Neuronal stem cell (in vitro differentiated cells): ENCODE measurements around the gene PRR11.

Source experiments
- DNase-seq: peaks from one replicate; pipeline ENCODE4 v3.0.0-alpha.2; 2013; ENCODE audit warnings: low spot score
- H2AFZ ChIP-seq: one replicate; pipeline ENCODE4 v1.6.1; 2013; ENCODE audit warnings: mild to moderate bottlenecking, low read length, inconsistent platforms
- H2AK5ac ChIP-seq: 2 replicates; pipeline ENCODE4 v1.6.1; 2013; ENCODE audit warnings: low read depth, mild to moderate bottlenecking, inconsistent platforms, low read length, moderate library complexity, mixed read lengths
- H2BK120ac ChIP-seq: 2 replicates; pipeline ENCODE4 v1.6.1; 2013; ENCODE audit warnings: low read depth, mild to moderate bottlenecking, inconsistent platforms, low read length, moderate library complexity, mixed read lengths
- H2BK12ac ChIP-seq: one replicate; pipeline ENCODE4 v1.6.1; 2013; ENCODE audit warnings: low read length, inconsistent platforms
- H2BK15ac ChIP-seq: 2 replicates; pipeline ENCODE4 v1.6.1; 2013; ENCODE audit warnings: mild to moderate bottlenecking, low read length, inconsistent platforms, mixed read lengths
- H2BK5ac ChIP-seq: one replicate; pipeline ENCODE4 v1.6.1; 2013; ENCODE audit warnings: inconsistent platforms, mild to moderate bottlenecking, low read length, moderate library complexity
- H3K14ac ChIP-seq: one replicate; pipeline ENCODE4 v1.6.1; 2013; ENCODE audit warnings: low read length, inconsistent platforms
- H3K18ac ChIP-seq: 2 replicates; pipeline ENCODE4 v1.6.1; 2013; ENCODE audit warnings: low read length, inconsistent platforms
- H3K23ac ChIP-seq: 2 replicates; pipeline ENCODE4 v1.6.1; 2013; ENCODE audit warnings: low read depth, mild to moderate bottlenecking, mixed read lengths, low read length, inconsistent platforms; ENCODE audit not compliant: poor library complexity
- H3K27ac ChIP-seq: replicated peaks from 3 replicates; pipeline ENCODE4 v1.5.1; 2013; ENCODE audit warnings: low read length, inconsistent platforms
- H3K27me3 ChIP-seq, 3 experiments: 2 replicates each; pipeline ENCODE4 v1.6.1; 2013; ENCODE audit warnings: low read length in 3 of 3, mild to moderate bottlenecking in 2 of 3, inconsistent platforms in 1 of 3, low read depth in 1 of 3, mixed read lengths in 1 of 3, moderate library complexity in 1 of 3; ENCODE audit not compliant: control insufficient read depth in 3 of 3, insufficient read depth in 3 of 3
- H3K36me3 ChIP-seq, 2 donors: replicated peaks in 1 of 2; 2 replicates each; pipeline ENCODE4 v1.6.1; 2013; ENCODE audit warnings: low read length in 2 of 2; ENCODE audit not compliant: control insufficient read depth in 2 of 2, insufficient read depth in 2 of 2
- H3K4ac ChIP-seq: 2 replicates; pipeline ENCODE4 v1.6.1; 2013; ENCODE audit warnings: inconsistent platforms, mild to moderate bottlenecking, low read length, moderate library complexity
- H3K4me1 ChIP-seq, 2 donors: 1 replicate in 1 of 2; 2 replicates in 1 of 2; pipeline ENCODE4 v1.6.1; 2013; ENCODE audit warnings: low read length in 2 of 2, low read depth in 1 of 2; ENCODE audit not compliant: control insufficient read depth in 2 of 2, insufficient read depth in 1 of 2
- H3K4me2 ChIP-seq: one replicate; pipeline ENCODE4 v1.6.1; 2013; ENCODE audit warnings: mild to moderate bottlenecking, low read length, inconsistent platforms; ENCODE audit not compliant: insufficient read depth, poor library complexity, severe bottlenecking
- H3K4me3 ChIP-seq, 2 donors: 2 replicates each; pipeline ENCODE4 v1.5.1; 2013; ENCODE audit warnings: low read length in 2 of 2, mild to moderate bottlenecking in 2 of 2, inconsistent platforms in 1 of 2, moderate library complexity in 1 of 2
- H3K79me1 ChIP-seq: one replicate; pipeline ENCODE4 v1.6.1; 2013; ENCODE audit warnings: low read depth, mild to moderate bottlenecking, inconsistent platforms, low read length, moderate library complexity
- H3K9ac ChIP-seq: one replicate; pipeline ENCODE4 v1.6.1; 2013; ENCODE audit warnings: mild to moderate bottlenecking, low read depth, low read length, inconsistent platforms; ENCODE audit not compliant: poor library complexity
- H3K9me3 ChIP-seq, 2 donors: replicated peaks in 1 of 2; 2 replicates each; pipeline versions ENCODE3 to v1.6.1; 2013; ENCODE audit warnings: low read length in 2 of 2, mild to moderate bottlenecking in 2 of 2, inconsistent platforms in 1 of 2, low read depth in 1 of 2, mixed read lengths in 1 of 2, moderate library complexity in 1 of 2; ENCODE audit not compliant: control insufficient read depth in 2 of 2, insufficient read depth in 1 of 2
- H4K8ac ChIP-seq: one replicate; pipeline ENCODE4 v1.6.1; 2013; ENCODE audit warnings: low read depth, mild to moderate bottlenecking, inconsistent platforms, low read length, moderate library complexity
- H4K91ac ChIP-seq: one replicate; pipeline ENCODE4 v1.6.1; 2013; ENCODE audit warnings: low read length, low read depth, mild to moderate bottlenecking, inconsistent platforms; ENCODE audit not compliant: poor library complexity
- WGBS, 2 donors: extraction: QIAGEN DNeasy Blood & Tissue Kit; methylation state at CpG; one replicate each; pipeline ENCODE4 v1.1.7; 2013; ENCODE audit warnings: missing lambda C conversion rate in 2 of 2, mixed read lengths in 1 of 2; ENCODE audit not compliant: insufficient read length in 2 of 2, insufficient replicate concordance in 1 of 2; ENCODE audit errors: extremely low coverage in 2 of 2; 5-methylcytosine and 5-hydroxymethylcytosine counted together

Gene PRR11

GRCh38 chr17:59107306-59107670, 48.3 kb upstream of the PRR11 start:
- no peaks in the 10 kb centered on the region for H3K79me1 ChIP-seq
- peaks cover 2 to 3% of the 10 kb centered on the region in 2 donors for H3K4me1 ChIP-seq
- peak overlapping the region; percentile 4 for H2BK5ac ChIP-seq
- H3K36me3 ChIP-seq: peaks cover 2 to 54% of the 10 kb centered on the region in 2 donors
- H3K4me3 ChIP-seq: peak overlapping the region; percentile 76 to 89
- H2BK120ac ChIP-seq: no peak overlapping the region
- H3K18ac ChIP-seq: peak overlapping the region; percentile 90
- no peak overlapping the region for H4K91ac ChIP-seq
- H3K4me2 ChIP-seq: peak overlapping the region; percentile 78
- DNase-seq: no peak
- H3K9ac ChIP-seq: peak overlapping the region; percentile 82
- peak overlapping the region; percentile 82 for H2AFZ ChIP-seq
- H3K27ac ChIP-seq: peak overlapping the region; percentile 88
- H3K27me3 ChIP-seq: no peaks in the 10 kb centered on the region
- H2BK15ac ChIP-seq: no peak overlapping the region
- H3K9me3 ChIP-seq: no peaks in the 10 kb centered on the region
- no peak overlapping the region for H4K8ac ChIP-seq
- WGBS, 2 donors: no CpG with 5 or more reads among the region's 10 CpGs
- no peak overlapping the region for H3K14ac ChIP-seq
- H2BK12ac ChIP-seq: no peak overlapping the region
- no peak overlapping the region for H3K4ac ChIP-seq
- peak overlapping the region; percentile 6 for H3K23ac ChIP-seq
- H2AK5ac ChIP-seq: no peak overlapping the region

DNA sequence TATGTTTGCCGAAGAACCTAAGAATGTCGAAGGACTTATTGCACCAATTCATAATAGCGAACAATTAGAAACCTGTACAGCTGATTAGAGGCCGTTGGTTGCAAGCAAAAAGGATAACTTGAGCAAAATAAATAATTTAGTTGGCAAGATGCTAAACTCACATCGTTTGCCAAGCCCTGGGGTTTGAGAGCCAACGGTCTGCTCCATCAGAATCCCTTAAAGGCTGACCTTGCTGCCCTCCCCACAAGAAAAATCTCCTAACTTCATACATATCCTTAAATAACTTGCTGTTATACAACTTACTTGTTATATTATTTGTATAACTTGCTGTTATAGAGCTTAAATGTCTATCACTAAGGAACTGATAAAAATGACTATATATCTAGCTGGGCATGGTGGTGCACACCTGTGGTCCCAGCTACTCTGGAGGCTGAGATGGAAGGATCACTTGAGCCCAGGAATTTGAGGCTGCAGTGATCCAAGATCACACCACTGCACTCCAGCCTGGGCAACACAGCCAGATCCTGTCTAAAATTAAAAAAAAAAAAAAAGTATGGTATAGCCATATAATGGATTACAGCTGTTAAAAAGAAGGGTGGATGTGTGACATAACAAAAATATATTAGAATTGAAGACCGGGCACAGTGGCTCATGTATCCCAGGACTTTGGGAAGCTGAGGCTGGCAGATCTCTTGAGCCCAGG, 47.0 kb upstream of the PRR11 start:
- no CpG with 5 or more reads among the region's 7 CpGs for WGBS, 2 donors

DNA sequence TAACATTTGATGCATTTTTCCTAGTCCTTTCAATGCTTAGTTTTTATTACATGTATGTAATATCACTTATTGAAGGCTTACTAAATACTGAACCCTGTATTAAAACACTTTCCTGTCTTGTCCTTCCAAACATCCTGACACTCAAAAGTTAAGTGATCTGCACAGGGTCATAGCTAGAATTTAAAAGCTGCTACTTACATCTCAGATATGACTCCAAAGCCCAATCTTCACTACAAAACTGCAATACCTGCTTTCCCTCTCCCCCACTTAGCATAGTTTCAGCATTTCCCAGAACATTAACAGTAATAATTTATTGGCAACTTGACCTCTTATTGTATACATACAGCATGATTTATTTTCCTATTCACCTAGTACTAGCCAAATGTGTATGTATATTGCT, 44.6 kb upstream of the PRR11 start:
- no peak overlapping the region for H4K8ac ChIP-seq
- H3K27ac ChIP-seq: no peak overlapping the region
- H3K36me3 ChIP-seq: peaks cover 4 to 75% of the 10 kb centered on the region in 2 donors
- no peak overlapping the region for H2BK15ac ChIP-seq
- H2AK5ac ChIP-seq: no peak overlapping the region
- H3K27me3 ChIP-seq: no peaks in the 10 kb centered on the region
- no peak overlapping the region for H2AFZ ChIP-seq
- no peak overlapping the region for H2BK5ac ChIP-seq
- DNase-seq: no peak
- no peak overlapping the region for H3K14ac ChIP-seq
- no peak overlapping the region for H3K4me2 ChIP-seq
- no peak overlapping the region for H3K18ac ChIP-seq
- H3K79me1 ChIP-seq: no peaks in the 10 kb centered on the region
- H3K4ac ChIP-seq: no peak overlapping the region
- H2BK12ac ChIP-seq: no peak overlapping the region
- H4K91ac ChIP-seq: no peak overlapping the region
- H3K9me3 ChIP-seq: no peaks in the 10 kb centered on the region
- H3K9ac ChIP-seq: no peak overlapping the region
- no peak overlapping the region for H3K4me3 ChIP-seq
- peaks cover 2 to 3% of the 10 kb centered on the region in 2 donors for H3K4me1 ChIP-seq
- H2BK120ac ChIP-seq: no peak overlapping the region
- H3K23ac ChIP-seq: no peak overlapping the region

More for the DNA sequence above, 47.0 kb upstream of the PRR11 start:
- Histone ChIP-seq H4K8ac (no peak overlapping the region), H3K9me3 (no peaks in the 10 kb centered on the region), H3K14ac (no peak overlapping the region), H3K4me3 (no peak overlapping the region), H3K18ac (no peak overlapping the region), H3K79me1 (no peaks in the 10 kb centered on the region), H2BK5ac (no peak overlapping the region), H3K4me1 (peaks cover 2 to 3% of the 10 kb centered on the region in 2 donors), H3K9ac (no peak overlapping the region), H3K4me2 (no peak overlapping the region), H2AFZ (no peak overlapping the region), H4K91ac (no peak overlapping the region), H3K23ac (no peak overlapping the region), H2BK120ac (no peak overlapping the region), H2AK5ac (no peak overlapping the region), H3K36me3 (peaks cover 2 to 59% of the 10 kb centered on the region in 2 donors), H3K27me3 (no peaks in the 10 kb centered on the region), H2BK15ac (no peak overlapping the region), H3K4ac (no peak overlapping the region), H2BK12ac (no peak overlapping the region), H3K27ac (no peak overlapping the region)
- no peak for DNase-seq

DNA sequence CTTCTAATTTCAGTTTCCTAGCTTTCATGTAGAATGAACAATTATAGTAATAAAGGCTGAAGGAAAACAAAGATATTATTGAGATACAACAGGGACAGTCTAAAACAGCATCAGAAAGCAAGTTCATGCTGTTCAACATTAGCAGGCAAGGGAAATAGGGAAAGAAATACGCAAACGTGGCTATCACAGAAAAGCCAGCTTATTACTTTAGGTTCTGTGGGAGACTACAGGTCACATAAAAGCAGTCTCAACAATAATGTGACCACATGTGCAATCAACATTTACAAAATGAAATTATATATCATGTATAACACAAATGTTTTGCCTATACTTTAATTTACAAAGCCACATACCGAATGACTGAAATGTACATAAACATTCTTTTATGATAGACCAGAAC, 44.0 kb upstream of the PRR11 start:
- no peak overlapping the region for H2BK15ac ChIP-seq
- no peaks in the 10 kb centered on the region for H3K27me3 ChIP-seq
- H3K4me3 ChIP-seq: no peak overlapping the region
- H3K36me3 ChIP-seq: peaks cover 4 to 81% of the 10 kb centered on the region in 2 donors
- H2BK12ac ChIP-seq: no peak overlapping the region
- no peak overlapping the region for H3K9ac ChIP-seq
- H2BK5ac ChIP-seq: no peak overlapping the region
- no peak for DNase-seq
- no peak overlapping the region for H4K8ac ChIP-seq
- H3K9me3 ChIP-seq: no peaks in the 10 kb centered on the region
- H3K4me2 ChIP-seq: no peak overlapping the region
- no peak overlapping the region for H2AK5ac ChIP-seq
- no peak overlapping the region for H2AFZ ChIP-seq
- WGBS, 2 donors: no CpG with 5 or more reads among the region's 3 CpGs
- H3K27ac ChIP-seq: no peak overlapping the region
- no peak overlapping the region for H3K23ac ChIP-seq
- no peak overlapping the region for H4K91ac ChIP-seq
- no peaks in the 10 kb centered on the region for H3K79me1 ChIP-seq
- H3K4ac ChIP-seq: no peak overlapping the region
- H3K18ac ChIP-seq: no peak overlapping the region
- no peak overlapping the region for H3K14ac ChIP-seq
- no peak overlapping the region for H2BK120ac ChIP-seq
- peaks cover 2 to 3% of the 10 kb centered on the region in 2 donors for H3K4me1 ChIP-seq
